ENCODE data around the gene SENP1. TPM values are rescaled to one million over a fixed set of nuclear protein-coding genes. Genes with fewer than 3 reads are reported as not detected.

Gene SENP1
- total and polyA plus RNA-seq, 4 donors = 3.5 to 30.8 (median 12.9) TPM

DNA sequence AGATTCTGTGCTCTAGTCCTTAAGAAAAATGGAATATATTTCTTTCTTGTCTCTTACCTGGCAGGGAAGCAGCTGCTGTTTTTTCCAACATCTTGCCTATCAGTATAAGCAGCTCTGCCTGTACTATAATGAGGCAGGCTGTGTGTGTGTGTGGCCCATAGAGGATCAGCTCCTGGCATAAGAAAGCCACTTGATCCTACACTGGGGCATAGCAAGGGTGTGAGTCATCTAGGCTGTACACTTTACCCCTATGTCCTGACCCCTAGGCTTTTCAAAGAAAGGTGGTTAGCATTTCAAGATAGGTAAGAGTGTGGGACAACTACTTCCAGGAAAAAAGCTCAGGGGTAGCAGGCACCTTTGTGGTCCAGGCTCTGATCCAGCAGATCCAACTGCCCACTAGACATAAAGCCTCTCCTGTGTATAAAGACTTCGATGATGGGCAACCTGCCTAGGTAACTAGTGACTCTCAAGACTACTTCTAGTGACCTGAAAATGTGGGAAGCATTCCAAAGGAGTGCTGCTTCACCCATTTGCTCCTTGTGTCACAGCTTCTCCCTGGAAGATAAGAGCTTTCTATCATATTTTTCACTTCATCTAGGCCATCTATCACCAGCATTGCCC, 4.9 kb upstream of the SENP1 start:
- peaks cover 0 to 9% (median 5%) of the 10 kb centered on the region in 5 donors for H3K4me1 ChIP-seq (ENCODE audit: control insufficient read depth in 5 of 5, insufficient read depth in 5 of 5, low read length in 5 of 5)
- no peaks in the 10 kb centered on the region for H3K9me3 ChIP-seq (ENCODE audit: control insufficient read depth in 4 of 4, insufficient read depth in 3 of 4, low read length in 3 of 4)
- TF ChIP-seq, protein P1, sequence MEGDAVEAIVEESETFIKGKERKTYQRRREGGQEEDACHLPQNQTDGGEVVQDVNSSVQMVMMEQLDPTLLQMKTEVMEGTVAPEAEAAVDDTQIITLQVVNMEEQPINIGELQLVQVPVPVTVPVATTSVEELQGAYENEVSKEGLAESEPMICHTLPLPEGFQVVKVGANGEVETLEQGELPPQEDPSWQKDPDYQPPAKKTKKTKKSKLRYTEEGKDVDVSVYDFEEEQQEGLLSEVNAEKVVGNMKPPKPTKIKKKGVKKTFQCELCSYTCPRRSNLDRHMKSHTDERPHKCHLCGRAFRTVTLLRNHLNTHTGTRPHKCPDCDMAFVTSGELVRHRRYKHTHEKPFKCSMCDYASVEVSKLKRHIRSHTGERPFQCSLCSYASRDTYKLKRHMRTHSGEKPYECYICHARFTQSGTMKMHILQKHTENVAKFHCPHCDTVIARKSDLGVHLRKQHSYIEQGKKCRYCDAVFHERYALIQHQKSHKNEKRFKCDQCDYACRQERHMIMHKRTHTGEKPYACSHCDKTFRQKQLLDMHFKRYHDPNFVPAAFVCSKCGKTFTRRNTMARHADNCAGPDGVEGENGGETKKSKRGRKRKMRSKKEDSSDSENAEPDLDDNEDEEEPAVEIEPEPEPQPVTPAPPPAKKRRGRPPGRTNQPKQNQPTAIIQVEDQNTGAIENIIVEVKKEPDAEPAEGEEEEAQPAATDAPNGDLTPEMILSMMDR (IDR thresholded peaks at IDR 0.05; ENCODE audit: control extremely low read depth, extremely low read depth) = no peak
- H3K27ac ChIP-seq (ENCODE audit: low read depth in 1 of 2, low read length in 1 of 2) = peak overlapping the region in 1 of 2 donors; percentile 43
- H3K9ac ChIP-seq (ENCODE audit: insufficient read depth in 1 of 2, low read length in 2 of 2) = no peak overlapping the region
- H3K4me3 ChIP-seq = no peak overlapping the region
- ATAC-seq (ENCODE audit: insufficient read depth, low FRiP score) (peak; percentile 58), DNase-seq (no peak)
- no peaks in the 10 kb centered on the region for H3K36me3 ChIP-seq (ENCODE audit: control insufficient read depth in 4 of 4, insufficient read depth in 4 of 4, low read length in 4 of 4)
- H3K27me3 ChIP-seq (ENCODE audit: control insufficient read depth in 3 of 3, insufficient read depth in 3 of 3, low read length in 2 of 3) = no peaks in the 10 kb centered on the region
- WGBS, 2 donors = 54 to 70% methylated on average over 1 of the region's 1 CpG

DNA sequence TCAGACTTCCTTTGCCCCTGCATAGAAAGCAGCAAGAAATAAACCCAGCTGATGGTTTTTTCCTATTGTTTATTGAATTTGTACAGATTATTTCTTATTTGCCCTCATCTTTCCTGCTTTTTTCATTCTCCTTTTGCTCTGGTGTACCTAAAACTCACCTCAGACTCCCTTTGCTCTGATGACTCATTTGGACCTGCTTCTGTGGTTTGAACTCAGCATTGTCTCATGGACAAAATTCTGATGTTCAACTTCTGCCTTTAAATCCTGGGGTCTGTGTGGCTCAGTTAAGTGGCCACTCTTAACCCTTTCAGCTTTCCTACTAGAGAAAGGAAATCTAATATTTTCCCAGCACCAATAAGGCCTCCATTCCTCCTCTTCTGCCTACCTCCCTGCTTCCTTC, 3.5 kb upstream of the SENP1 start:
- no peak for ATAC-seq (ENCODE audit: insufficient read depth, low FRiP score)
- H3K27ac ChIP-seq (ENCODE audit: low read depth in 1 of 2, low read length in 1 of 2) = no peak overlapping the region
- no peak overlapping the region for H3K4me3 ChIP-seq
- DNase-seq = no peak
- TF ChIP-seq, protein P1 (IDR thresholded peaks at IDR 0.05; ENCODE audit: control extremely low read depth, extremely low read depth) = no peak
- H3K4me1 ChIP-seq (ENCODE audit: control insufficient read depth in 5 of 5, insufficient read depth in 5 of 5, low read length in 5 of 5) = peaks cover under 1 to 15% (median 7%) of the 10 kb centered on the region in 5 donors
- H3K36me3 ChIP-seq (ENCODE audit: control insufficient read depth in 4 of 4, insufficient read depth in 4 of 4, low read length in 4 of 4) = no peaks in the 10 kb centered on the region
- no peak overlapping the region for H3K9ac ChIP-seq (ENCODE audit: insufficient read depth in 1 of 2, low read length in 2 of 2)
- no peaks in the 10 kb centered on the region for H3K27me3 ChIP-seq (ENCODE audit: control insufficient read depth in 3 of 3, insufficient read depth in 3 of 3, low read length in 2 of 3)
- H3K9me3 ChIP-seq (ENCODE audit: control insufficient read depth in 4 of 4, insufficient read depth in 3 of 4, low read length in 3 of 4) = no peaks in the 10 kb centered on the region

DNA sequence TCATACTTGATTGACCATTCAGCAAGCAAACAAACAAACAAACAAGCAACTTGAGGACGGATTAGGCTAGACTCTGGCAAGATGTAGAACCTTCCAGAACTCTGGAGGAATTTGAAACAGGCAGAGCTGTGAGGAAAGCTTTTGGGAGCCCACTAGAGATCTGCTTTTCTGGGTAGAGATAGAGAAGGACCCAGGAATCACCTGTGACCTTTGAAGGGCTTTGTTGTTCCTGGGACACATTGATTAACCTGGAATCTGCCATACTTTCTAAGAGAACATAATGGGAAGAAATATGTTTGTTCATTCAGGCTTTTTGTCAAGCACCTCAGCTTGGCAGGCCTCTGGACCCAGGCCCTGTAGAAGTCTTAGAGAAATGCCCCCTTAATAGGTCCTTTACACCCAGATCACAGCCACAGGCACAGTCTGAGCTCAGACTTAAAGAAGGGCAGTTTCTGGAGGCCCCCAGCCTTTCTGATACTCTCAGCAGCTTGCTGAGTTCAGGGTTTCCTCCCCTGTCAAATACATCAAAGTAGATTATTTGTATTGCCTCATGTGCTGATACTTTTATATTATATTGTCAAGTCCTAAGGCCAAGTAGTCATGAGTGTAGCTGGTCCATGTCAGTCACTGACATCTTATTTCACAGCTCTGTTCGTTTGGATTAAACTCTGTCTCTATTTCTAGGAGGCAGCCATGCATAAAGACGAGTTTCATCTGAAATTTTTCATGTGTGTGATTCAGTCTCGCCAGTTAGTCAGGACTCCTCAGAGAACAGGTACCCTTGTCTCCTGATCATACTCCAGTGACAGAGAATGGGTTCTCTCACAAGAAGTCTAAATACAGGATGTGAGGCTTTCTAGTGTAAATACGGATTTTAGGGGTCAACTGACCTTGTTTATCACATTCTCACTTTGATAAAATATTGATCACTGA, 1.1 kb upstream of the SENP1 start:
- H3K9me3 ChIP-seq (ENCODE audit: control insufficient read depth in 4 of 4, insufficient read depth in 3 of 4, low read length in 3 of 4) = no peaks in the 10 kb centered on the region
- WGBS, 2 donors = 73 to 80% methylated on average over 5 of the region's 5 CpGs
- peak overlapping the region; percentile 78 to 98 for H3K27ac ChIP-seq (ENCODE audit: low read depth in 1 of 2, low read length in 1 of 2)
- H3K9ac ChIP-seq (ENCODE audit: insufficient read depth in 1 of 2, low read length in 2 of 2) = peak overlapping the region; percentile 66 to 95
- no peaks in the 10 kb centered on the region for H3K27me3 ChIP-seq (ENCODE audit: control insufficient read depth in 3 of 3, insufficient read depth in 3 of 3, low read length in 2 of 3)
- no peak for ATAC-seq (ENCODE audit: insufficient read depth, low FRiP score)
- no peaks in the 10 kb centered on the region for H3K36me3 ChIP-seq (ENCODE audit: control insufficient read depth in 4 of 4, insufficient read depth in 4 of 4, low read length in 4 of 4)
- peak in 1 of 3 donors; percentile 3 for DNase-seq
- peaks cover 2 to 17% (median 7%) of the 10 kb centered on the region in 5 donors for H3K4me1 ChIP-seq (ENCODE audit: control insufficient read depth in 5 of 5, insufficient read depth in 5 of 5, low read length in 5 of 5)
- peak overlapping the region; percentile 95 for H3K4me3 ChIP-seq
- TF ChIP-seq, protein P1 (IDR thresholded peaks at IDR 0.05; ENCODE audit: control extremely low read depth, extremely low read depth) = no peak
